ENCODE results near the gene TM4SF18.

GRCh38 chr3:149269687-149270086 is 63.7 kb downstream of the TM4SF18 start:
- no peak for TF ChIP-seq CTCF (IDR thresholded peaks at IDR 0.05; ENCODE audit: insufficient read depth, low read depth, low read length)
- no peak for TF ChIP-seq EZH2 (IDR thresholded peaks at IDR 0.05; ENCODE audit: insufficient read depth, low read length)
